Measurements from ENCODE around the gene PROK1. TPM values are rescaled to one million over a fixed set of nuclear protein-coding genes. Genes with fewer than 3 reads are reported as not detected.
"Not testable (repeated sequence)": the region's sequence is repeated elsewhere in the genome, so short reads cannot be mapped to it uniquely, and the experiment has no call there.

Gene PROK1
- 0.15 TPM in 1 of 2 replicates, not detected in the other for total RNA-seq

GRCh38 chr1:110450929-110451328, at the start of gene PROK1:
Gene PROK1, plus strand, starts transcription at chr1:110451149. Its CDS starts 68 bp downstream, at chr1:110451217.
- intact Hi-C loops (cut with micrococcal nuclease): no loop called here

- intact Hi-C loops (cut with micrococcal nuclease): loop anchor here (10.0 kb wide), 1 partner anchor 1041 kb away; the partner anchor contains the start of genes ATP5PB and WDR77
Observed at GRCh38 chr1:110403805-110404204, 47.1 kb upstream of the PROK1 start.

- intact Hi-C loops (cut with micrococcal nuclease): loop anchor here (10.0 kb wide), 1 partner anchor 1040 kb away; the partner anchor contains the start of genes ATP5PB and WDR77
Observed at GRCh38 chr1:110404401-110404800, 46.5 kb upstream of the PROK1 start.

GRCh38 chr1:110406407-110406806, 44.5 kb upstream of the PROK1 start:
- intact Hi-C loops (cut with micrococcal nuclease): loop anchor here (2.0 to 10.0 kb wide), 6 partner anchors 211 to 1038 kb away; partner anchors contain the start of genes ATP5PB, CD53, GNAI3 and LRIF1

GRCh38 chr1:110407260-110408210, 43.4 kb upstream of the PROK1 start, which contains the start of gene LAMTOR5:
Gene LAMTOR5, minus strand, starts transcription at chr1:110407694. Its CDS starts 74 bp downstream, at chr1:110407620.
- intact Hi-C loops (cut with micrococcal nuclease): loop anchor here (1.0 to 10.0 kb wide), 10 partner anchors 53 to 1037 kb away; partner anchors contain the start of genes ATP5PB, CD53, GNAI3 and LRIF1

- intact Hi-C loops (cut with micrococcal nuclease): loop anchor here (5.0 to 10.0 kb wide), 3 partner anchors 209 to 1036 kb away; partner anchors contain the start of genes ATP5PB, LRIF1 and WDR77
Observed at GRCh38 chr1:110408488-110408887, 42.5 kb upstream of the PROK1 start.

- intact Hi-C loops (cut with micrococcal nuclease): loop anchor here (5.0 to 10.0 kb wide), 3 partner anchors 208 to 1035 kb away; partner anchors contain the start of genes ATP5PB, LRIF1 and WDR77
Observed at GRCh38 chr1:110409316-110409715, 41.6 kb upstream of the PROK1 start.

- intact Hi-C loops (cut with micrococcal nuclease): no loop called here
Observed at GRCh38 chr1:110411173-110411735, 39.7 kb upstream of the PROK1 start.

- intact Hi-C loops (cut with micrococcal nuclease): loop anchor here (1.0 kb wide), 4 partner anchors 48 to 371 kb away; no protein-coding TSS in a partner anchor
Observed at GRCh38 chr1:110412576-110412975, 38.4 kb upstream of the PROK1 start.

- intact Hi-C loops (cut with micrococcal nuclease): not testable (repeated sequence)
Observed at GRCh38 chr1:110413045-110413444, 37.9 kb upstream of the PROK1 start.

GRCh38 chr1:110418729-110419128, 32.2 kb upstream of the PROK1 start:
- intact Hi-C loops (cut with micrococcal nuclease): no loop called here

GRCh38 chr1:110420023-110420662, 30.8 kb upstream of the PROK1 start:
- intact Hi-C loops (cut with micrococcal nuclease): no loop called here

- intact Hi-C loops (cut with micrococcal nuclease): no loop called here
Observed at GRCh38 chr1:110420874-110421793, 29.8 kb upstream of the PROK1 start.

- intact Hi-C loops (cut with micrococcal nuclease): no loop called here
Observed at GRCh38 chr1:110424699-110425611, 26.0 kb upstream of the PROK1 start.

- intact Hi-C loops (cut with micrococcal nuclease): no loop called here
Observed at GRCh38 chr1:110425612-110426152, 25.3 kb upstream of the PROK1 start.

- intact Hi-C loops (cut with micrococcal nuclease): no loop called here
Observed at GRCh38 chr1:110426854-110427253, 24.1 kb upstream of the PROK1 start.

- intact Hi-C loops (cut with micrococcal nuclease): no loop called here
Observed at GRCh38 chr1:110428946-110429345, 22.0 kb upstream of the PROK1 start.

- intact Hi-C loops (cut with micrococcal nuclease): no loop called here
Observed at GRCh38 chr1:110430366-110430765, 20.6 kb upstream of the PROK1 start.

GRCh38 chr1:110430901-110431300, 20.0 kb upstream of the PROK1 start:
- intact Hi-C loops (cut with micrococcal nuclease): no loop called here
